AG08395 (cell line): ENCODE measurements around the gene SHOC2.

Experiments used
- DNase-seq: peaks from one replicate; pipeline ENCODE4 v3.0.0; 2012; ENCODE audit warnings: mixed read lengths, low spot score

The SHOC2 gene

DNA sequence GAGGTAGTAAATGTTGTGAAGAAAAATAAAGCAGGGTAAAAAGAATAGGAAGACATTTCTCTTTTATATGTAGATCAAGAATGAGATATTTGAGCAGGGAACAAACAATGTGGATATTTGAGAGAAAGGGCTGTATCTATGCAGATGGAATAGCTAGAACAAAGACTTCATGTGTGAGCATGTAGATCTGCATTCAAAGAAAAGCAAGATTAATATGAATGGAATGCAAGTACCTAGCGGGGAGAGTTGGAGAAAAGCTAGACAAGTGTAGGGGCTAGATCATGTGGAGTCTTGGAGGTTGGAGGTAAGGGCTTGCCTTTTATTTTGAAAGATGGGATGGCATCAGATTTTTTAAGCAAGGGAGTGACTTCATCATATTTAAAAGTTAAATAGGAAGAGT lies 27.1 kb downstream of the SHOC2 start:
- DNase-seq: no peak

GRCh38 chr10:110947061-110947595 lies 27.7 kb downstream of the SHOC2 start:
- DNase-seq: peak; percentile 4

- no peak for DNase-seq
Observed at GRCh38 chr10:110951381-110951780, 32.0 kb downstream of the SHOC2 start.

DNA sequence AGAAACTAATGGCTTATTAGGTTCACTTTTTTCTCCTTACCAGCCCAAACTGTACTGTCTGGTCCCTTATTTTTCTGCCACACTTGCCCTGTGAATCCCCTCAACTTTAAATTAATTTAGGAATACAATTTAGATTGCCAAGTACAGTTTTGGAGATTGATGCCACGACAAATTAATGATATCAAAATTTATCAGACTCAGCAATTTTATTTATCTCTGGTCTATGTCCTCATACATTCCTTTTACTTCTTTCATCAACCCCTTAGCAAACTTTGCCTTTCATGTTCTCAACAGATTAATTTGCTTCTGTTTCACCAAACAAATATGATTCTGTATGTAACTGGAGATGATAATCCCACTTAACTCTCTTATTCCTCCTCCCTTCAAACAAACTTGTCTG lies 38.2 kb downstream of the SHOC2 start:
- no peak for DNase-seq

GRCh38 chr10:110959379-110960332 lies 40.3 kb downstream of the SHOC2 start:
- DNase-seq: peak; percentile 16

DNA sequence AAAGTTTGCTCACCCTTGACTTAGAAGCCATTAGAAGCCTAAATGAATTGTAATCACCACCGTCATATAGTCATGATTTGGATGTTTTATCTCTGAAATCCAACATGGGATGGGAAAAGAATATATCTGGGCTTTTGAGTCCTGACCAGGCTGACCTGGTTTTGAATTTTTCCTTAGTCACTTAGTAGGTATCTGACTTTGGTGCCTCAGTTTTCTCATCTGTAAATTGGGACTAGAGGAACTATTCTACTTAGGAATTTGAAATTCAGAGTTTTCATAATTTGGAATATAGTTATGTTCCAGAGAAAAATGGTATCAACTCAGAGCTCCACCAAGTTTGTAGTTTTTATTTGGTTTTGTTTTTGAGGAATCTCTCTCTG lies 40.9 kb downstream of the SHOC2 start:
- no peak for DNase-seq

DNA sequence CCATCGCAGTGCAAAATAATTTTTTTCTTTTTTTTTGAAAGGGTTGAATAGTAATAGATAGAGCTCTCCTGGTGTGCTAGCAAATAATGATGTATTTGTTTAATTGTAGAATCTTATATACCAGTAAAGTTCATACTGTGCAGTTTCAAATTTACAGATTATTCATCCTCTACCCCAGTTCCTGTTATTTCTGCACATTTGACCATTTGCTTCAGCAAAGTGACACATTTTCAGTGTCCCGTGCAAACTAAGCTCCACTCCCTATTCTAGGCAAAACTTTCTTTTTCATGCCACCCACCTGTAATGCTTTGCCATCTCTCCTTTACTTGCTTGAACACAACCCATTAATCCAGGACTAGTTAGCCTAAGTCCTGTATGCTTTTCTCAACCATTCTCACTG lies 43.0 kb downstream of the SHOC2 start:
- no peak for DNase-seq

DNA sequence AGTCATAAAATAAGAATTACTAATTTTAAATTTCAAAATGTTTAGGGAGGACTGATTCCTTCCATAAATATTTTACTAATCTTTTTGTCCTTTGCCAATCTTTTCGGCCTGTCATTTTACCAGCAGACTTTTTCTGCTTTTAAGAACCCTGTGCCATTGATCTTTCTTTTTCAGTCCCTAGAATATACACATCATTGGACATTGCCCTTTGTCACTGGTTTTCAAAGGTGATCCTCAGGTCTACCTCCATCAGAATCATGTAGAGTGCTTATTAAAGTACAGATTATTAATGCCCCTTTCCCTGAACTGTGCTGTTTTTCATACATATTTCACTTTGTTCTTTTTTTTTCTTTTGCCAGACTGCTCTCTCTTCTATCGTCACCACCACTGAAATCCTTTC lies 43.8 kb downstream of the SHOC2 start:
- no peak for DNase-seq

GRCh38 chr10:110964681-110965080 lies 45.3 kb downstream of the SHOC2 start:
- DNase-seq: no peak

DNA sequence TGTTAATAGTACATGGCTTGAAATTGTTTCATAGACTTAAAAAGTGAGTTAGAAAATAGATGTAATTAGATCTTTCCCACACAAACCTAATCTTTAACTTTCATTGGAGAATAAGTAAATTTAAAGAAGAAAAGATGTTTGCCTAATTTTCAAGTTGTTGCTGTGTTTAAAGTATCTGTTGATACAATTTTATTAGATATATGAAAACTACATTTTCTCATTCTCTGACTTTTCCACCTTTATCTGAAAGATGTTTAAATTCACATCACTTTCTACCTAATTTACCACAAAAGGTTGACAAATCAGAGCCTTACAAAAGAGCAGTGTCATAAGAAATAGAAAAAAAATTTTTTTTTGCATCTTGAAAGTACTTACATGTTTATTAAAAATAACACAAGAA lies 45.8 kb downstream of the SHOC2 start:
- no peak for DNase-seq

DNA sequence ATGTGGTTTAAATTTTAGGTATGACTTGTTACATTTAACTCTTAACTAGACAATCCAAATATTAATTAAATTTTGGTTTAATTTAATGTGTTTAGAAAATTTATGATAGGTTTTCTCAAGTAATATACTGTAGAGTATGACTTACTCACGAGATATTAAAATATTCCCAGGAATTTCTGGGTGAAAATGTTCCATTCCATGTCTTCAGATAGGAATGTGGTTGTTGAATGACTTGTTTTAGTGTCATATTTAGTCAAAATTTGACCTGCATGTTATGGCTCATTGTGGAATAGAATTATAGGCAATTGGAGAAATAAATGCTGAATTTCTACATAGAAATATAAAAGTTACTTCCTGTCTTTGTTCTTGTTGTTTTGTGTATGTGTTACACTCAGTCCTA lies 46.7 kb downstream of the SHOC2 start:
- no peak for DNase-seq

- DNase-seq: no peak
Observed at GRCh38 chr10:110967009-110967630, 47.7 kb downstream of the SHOC2 start.

- no peak for DNase-seq
Observed at GRCh38 chr10:110967645-110968044, 48.2 kb downstream of the SHOC2 start.

GRCh38 chr10:110969183-110969582 lies 49.8 kb downstream of the SHOC2 start:
- no peak for DNase-seq

- DNase-seq: no peak
Observed at GRCh38 chr10:110971638-110972037, 52.2 kb downstream of the SHOC2 start.

DNA sequence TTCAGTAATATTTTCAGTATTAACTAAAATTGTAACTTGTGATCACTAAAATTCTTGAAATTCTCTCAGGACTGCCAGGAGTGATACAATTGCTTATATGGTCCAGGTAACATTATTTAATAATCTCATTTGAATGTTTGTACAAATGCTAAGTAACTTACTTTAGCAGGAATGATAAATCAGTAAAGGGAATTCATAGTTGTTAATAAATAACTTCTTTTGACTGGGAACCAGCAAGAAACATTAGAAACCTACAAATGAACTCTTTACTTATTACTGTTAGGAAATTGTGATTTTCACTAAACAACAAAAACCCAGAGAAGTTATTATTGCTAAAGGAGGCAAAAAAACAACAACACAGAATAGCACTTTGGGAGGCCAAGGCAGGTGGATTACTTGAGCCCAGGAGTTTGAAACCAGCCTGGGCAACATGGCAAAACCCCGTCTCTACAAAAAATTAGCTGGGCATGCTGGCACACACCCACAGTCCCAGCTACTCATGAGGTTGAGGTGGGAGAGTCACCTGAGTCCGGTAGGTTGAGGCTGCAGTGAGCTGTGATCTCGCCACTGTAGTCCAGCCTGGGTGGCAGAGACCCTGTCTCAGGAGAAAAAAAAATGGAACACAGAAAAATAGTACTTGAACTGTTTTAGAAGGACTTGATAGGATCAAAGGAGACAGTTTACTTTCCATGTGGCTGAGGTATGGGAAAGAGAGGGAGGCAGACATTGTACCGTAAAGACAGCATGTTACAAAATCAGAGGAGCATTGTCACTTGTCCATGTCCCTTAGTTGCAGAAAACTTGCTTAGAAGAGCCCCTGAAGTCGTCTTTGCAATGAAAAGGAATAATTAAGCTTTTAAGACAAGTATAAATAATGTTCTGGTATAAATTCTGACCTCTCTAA lies 53.1 kb downstream of the SHOC2 start:
- no peak for DNase-seq

GRCh38 chr10:110973400-110973799 lies 54.0 kb downstream of the SHOC2 start:
- DNase-seq: no peak

GRCh38 chr10:110976577-110976976 lies 57.2 kb downstream of the SHOC2 start:
- no peak for DNase-seq

DNA sequence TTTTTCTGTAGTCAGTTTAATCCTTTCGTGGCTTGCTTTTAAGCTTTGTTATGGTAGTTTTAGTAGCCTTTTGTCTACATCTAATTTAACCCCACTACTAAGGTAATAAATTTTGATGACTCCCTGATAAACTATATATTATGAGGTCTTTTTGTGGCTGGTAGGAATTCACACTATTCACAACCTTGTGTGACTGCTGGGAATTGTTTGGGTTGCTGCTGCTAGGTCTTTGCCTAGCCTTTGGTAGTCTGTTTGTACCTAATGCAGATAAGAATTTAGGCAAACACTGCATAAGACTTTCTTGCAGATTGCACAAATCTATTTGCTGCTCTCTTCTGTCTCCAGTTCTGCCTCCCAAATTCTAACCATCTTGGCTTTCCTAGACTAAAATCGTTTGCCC lies 58.3 kb downstream of the SHOC2 start:
- peak; percentile 39 for DNase-seq

DNA sequence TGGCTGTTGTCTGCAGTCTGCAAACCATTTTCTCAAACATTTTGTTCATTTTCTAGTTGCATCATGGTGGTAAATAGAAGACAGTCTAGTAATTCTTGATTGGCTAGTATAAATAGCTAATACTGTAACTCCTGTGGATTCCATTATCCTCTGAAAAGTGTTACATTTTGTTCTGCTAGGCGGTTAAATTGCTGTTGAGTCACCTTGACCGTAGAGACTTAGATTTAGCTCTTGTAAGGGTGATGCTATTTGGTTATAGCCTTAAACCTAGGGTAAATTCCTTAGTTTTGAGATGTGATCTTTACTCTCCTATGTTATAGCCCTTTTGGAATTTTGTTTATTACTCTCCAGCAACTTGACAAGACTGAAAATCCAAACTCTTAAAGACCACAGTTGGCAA lies 58.8 kb downstream of the SHOC2 start:
- DNase-seq: peak; percentile 12

DNA sequence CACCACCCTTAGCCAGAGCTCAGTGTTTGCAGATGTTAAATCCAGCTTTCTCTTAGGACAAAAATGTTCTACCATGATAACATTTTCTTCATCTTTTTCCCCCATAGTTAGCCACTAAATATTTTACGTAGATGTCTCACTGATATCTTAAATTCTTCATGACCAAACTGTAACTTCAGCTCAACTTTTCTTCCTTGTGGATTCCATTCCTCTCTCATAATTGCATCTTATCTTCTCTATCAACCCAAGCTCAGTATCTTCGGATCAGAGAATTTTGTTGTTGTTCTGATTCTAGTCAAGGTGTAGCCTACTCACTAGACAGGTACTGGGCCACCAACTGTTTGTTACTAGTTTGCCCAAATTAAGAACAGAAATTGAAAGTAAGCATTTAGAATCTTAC lies 60.2 kb downstream of the SHOC2 start:
- no peak for DNase-seq

DNA sequence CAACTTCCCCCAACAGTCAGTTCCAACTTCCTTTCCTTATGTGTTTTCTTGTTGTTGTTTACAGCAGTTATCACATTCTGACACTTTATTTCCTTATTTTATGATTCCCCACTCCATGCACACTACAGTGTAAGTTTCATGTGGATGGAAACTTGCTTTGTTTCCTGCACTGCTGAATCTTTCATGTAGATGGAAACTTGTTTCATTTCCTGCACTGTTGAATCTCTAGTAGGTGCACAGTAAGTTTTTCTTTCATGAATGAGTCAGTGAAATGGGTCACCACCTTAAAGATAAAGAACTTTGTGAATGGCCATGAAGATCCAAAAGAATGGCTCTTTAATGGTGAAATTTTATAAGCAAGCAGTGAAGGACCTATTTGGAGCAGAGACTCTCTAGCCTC lies 61.4 kb downstream of the SHOC2 start:
- DNase-seq: no peak
